ENCODE measurements around the gene PDCD10.

- TF ChIP-seq EZH2 (IDR thresholded peaks at IDR 0.05; ENCODE audit: borderline replicate concordance, low read depth, low read length, severe bottlenecking) = no peak
- no peak for TF ChIP-seq JUN (IDR thresholded peaks at IDR 0.05; ENCODE audit: borderline replicate concordance, insufficient read depth, insufficient read length, low read depth)
Measured at GRCh38 chr3:167644611-167645010, 90.1 kb downstream of the PDCD10 start.

Data from endothelial cell of umbilical vein (primary cell).